GM12864 (cell line): ENCODE data around the gene NOVA2.

Experiments
- DNase-seq: peaks from one replicate; pipeline ENCODE4 v3.0.0-alpha.2; 2011; ENCODE audit warnings: low read depth
- H3K4me3 ChIP-seq: 2 replicates; pipeline ENCODE4 v1.5.1; 2011; ENCODE audit warnings: mild to moderate bottlenecking, low read depth, low read length, control low read depth
- TF ChIP-seq, protein P1 (sequence below): IDR thresholded peaks from 2 replicates; pipeline ENCODE4 v1.5.1; 2011; ENCODE audit warnings: low read depth, mild to moderate bottlenecking, moderate library complexity, low read length, control low read depth, inconsistent platforms; ENCODE audit errors: missing control alignments

The NOVA2 gene

DNA sequence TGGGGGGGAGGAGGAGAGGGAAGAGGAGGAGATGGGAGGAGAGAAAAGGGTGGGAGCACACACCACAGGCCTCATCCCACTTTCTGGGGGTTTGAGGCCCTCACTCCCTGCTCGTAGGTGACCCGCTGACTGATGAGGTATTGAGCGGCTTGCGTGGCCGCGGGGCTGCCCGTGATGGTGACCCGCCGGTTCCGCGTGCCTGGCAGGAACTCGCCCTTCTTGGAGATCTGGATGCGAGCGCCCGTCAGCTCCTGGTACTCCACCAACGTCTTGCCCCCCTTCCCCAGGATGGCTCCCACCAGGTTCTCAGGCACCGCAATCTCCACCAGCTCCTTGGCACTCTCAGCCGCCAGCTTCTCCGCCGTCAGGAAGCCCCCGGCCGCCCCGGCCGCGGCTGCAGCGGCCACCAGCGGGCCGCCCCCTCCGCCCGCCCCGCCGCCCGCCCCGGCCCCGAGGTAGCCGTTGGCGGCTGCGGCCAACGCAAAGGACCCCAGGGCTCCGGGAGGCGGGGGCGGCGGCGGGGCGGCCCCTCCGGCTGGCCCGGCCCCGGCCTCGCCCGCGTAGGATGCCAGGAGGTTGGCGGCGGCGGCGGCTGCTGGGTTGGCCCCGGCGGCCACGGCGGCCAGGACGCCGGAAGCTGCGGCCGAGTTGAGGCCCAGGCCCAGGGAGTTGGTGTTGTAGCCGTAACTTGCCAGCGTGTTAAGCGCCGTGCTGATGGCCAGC is 33.7 kb downstream of the NOVA2 start:
- no peak overlapping the region for H3K4me3 ChIP-seq
- TF ChIP-seq, protein P1, sequence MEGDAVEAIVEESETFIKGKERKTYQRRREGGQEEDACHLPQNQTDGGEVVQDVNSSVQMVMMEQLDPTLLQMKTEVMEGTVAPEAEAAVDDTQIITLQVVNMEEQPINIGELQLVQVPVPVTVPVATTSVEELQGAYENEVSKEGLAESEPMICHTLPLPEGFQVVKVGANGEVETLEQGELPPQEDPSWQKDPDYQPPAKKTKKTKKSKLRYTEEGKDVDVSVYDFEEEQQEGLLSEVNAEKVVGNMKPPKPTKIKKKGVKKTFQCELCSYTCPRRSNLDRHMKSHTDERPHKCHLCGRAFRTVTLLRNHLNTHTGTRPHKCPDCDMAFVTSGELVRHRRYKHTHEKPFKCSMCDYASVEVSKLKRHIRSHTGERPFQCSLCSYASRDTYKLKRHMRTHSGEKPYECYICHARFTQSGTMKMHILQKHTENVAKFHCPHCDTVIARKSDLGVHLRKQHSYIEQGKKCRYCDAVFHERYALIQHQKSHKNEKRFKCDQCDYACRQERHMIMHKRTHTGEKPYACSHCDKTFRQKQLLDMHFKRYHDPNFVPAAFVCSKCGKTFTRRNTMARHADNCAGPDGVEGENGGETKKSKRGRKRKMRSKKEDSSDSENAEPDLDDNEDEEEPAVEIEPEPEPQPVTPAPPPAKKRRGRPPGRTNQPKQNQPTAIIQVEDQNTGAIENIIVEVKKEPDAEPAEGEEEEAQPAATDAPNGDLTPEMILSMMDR, result no peak
- no peak for DNase-seq

GRCh38 chr19:45938733-45939319 is 34.8 kb downstream of the NOVA2 start:
- DNase-seq, result no peak
- TF ChIP-seq, protein P1, result no peak
- no peak overlapping the region for H3K4me3 ChIP-seq

GRCh38 chr19:45935267-45935666 is 38.4 kb downstream of the NOVA2 start:
- no peak overlapping the region for H3K4me3 ChIP-seq
- TF ChIP-seq, protein P1, result no peak
- DNase-seq, result no peak

GRCh38 chr19:45934551-45935230 is 39.0 kb downstream of the NOVA2 start:
- TF ChIP-seq, protein P1, result no peak
- H3K4me3 ChIP-seq, result no peak overlapping the region
- no peak for DNase-seq

DNA sequence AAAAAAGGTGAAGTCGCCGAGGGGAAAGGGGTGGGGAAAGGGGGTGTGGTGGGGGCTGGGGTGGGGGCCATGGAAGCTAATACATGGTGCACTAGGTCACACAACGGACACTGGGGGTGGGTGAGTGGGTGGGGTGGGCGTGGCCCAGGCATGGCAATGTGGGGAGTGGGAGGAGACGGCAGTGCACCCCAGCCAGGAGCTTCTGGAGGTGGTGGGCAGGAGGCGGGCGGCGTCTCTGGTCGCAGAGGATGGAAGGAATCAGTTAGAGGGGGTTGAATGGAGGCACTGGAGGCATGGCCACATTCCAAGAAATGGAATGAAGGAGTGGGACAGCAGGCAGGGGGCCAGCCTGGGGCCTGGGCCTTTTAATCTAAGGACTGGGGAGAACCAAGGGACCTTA is 39.9 kb downstream of the NOVA2 start:
- DNase-seq, result no peak
- TF ChIP-seq, protein P1, result no peak
- no peak overlapping the region for H3K4me3 ChIP-seq

DNA sequence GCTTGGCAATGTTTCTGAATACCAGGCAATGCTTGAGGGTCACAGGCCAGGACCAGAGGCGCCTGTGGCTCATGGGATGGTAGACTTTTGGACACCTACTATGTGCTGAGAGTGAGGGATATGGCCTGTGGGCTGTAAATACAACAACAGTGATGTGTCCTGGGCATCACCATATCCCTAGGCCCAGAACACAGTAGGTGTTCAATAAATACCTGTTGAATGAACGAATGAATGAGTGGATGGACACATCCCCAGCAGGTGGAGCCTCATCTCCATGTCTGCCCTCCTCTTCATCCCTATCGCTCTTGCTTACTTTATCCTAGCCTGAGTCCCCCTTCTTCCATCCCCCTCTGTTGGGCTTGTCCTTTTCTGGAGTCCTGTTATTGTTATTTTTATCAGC is 42.6 kb downstream of the NOVA2 start:
- TF ChIP-seq, protein P1, result no peak
- no peak overlapping the region for H3K4me3 ChIP-seq
- no peak for DNase-seq
